GM20000 (cell line): Measurements from ENCODE around the gene COL7A1.

Source experiments
- DNase-seq: peaks from one replicate; pipeline ENCODE4 v3.0.0; 2012; ENCODE audit warnings: low spot score
- CTCF ChIP-seq: IDR thresholded peaks from 2 replicates; pipeline ENCODE4 v1.5.1; 2012; ENCODE audit warnings: mild to moderate bottlenecking, control low read depth; ENCODE audit errors: extremely low read depth, missing control alignments

COL7A1 gene

GRCh38 chr3:48576647-48577046, 18.5 kb downstream of the COL7A1 start:
- TF ChIP-seq CTCF: no peak
- no peak for DNase-seq

DNA sequence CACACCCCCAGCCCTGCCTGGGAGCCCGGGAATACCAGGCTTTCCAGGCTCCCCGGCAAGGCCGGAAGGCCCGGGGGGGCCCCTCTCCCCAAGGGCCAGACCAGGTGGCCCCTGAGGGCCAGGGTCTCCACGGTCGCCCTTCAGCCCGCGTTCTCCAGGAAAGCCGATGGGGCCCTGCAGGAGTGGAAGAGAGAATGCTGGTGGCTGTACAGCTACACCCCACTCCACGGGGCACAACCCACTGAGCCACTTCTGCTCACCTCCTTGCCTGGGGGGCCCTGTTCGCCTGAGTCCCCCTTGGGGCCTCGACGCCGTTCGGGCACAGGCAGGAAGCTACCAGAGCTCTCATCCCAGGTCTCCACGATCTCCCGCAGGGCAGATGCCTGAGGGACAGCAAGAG, 19.8 kb downstream of the COL7A1 start:
- no peak for TF ChIP-seq CTCF
- no peak for DNase-seq

DNA sequence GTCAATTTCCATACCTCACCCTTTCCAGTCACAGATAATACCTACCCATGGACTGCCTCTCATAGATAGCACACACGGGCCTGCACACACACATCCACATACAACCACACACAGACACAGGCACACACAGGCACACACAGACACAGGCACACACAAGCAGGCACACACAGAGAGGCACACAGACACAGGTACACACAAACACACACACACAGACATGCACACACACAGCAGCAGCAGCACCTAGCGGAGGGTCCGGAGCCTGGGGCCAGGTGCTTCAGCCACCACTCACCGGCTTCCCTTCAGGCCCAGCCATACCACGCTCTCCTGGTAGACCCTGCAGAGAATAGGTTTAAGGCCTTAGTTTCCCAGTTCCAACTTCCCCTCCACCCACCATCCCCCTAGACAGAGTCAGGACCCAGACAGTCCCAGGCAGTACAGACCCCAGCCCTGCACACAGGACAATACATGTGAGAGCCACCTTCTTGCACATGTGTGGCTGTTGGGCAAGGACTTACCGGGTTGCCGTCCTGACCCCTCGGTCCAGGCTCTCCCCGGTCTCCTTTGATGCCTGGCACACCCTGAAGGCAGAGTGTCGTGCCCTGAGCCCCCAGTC, 21.1 kb downstream of the COL7A1 start:
- TF ChIP-seq CTCF: no peak
- DNase-seq: no peak

GRCh38 chr3:48572517-48572916, 22.6 kb downstream of the COL7A1 start:
- DNase-seq: no peak

DNA sequence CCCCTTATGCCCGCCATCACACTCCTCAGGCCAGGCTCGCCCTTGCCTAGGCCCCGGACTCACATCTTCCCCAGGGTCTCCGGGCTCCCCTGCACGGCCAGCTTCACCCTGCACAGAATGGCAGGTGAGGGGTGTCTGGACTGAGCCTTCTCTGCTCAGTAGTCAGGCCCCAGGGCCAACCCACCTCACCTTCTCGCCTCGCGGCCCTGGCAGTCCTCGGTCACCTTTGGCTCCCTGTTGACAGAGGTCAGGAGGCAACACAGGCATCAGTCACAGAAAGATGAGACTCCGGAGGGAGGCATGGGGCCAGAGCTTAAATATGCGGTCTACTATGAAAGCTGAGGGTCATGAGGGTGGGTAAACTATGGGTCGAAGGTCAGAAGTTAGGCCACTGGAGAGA, 23.2 kb downstream of the COL7A1 start:
- TF ChIP-seq CTCF: no peak
- DNase-seq: no peak

More at GRCh38 chr3:48572517-48572916, 22.6 kb downstream of the COL7A1 start:
- TF ChIP-seq CTCF: no peak

- no peak for DNase-seq
- TF ChIP-seq CTCF: no peak
Observed at GRCh38 chr3:48569808-48570450, 25.2 kb downstream of the COL7A1 start.

DNA sequence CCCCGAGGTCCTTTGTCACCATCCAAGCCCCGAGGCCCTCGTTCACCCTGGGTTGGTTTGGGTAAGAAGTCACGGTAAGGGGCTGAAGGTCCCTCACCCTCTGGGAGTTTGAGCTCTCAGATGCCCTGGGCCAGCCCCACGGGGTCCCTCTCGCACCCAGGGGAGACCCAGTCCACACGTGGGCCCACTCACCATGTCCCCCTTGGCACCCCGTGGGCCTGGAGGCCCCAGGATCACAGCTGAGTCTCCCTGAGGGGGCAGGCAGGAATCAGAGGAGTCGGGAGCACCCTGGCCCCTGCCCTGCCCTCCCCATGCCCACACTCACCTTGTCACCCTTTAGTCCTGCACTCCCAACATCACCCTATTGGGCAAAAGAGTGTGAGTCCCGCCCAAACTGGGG, 25.7 kb downstream of the COL7A1 start:
- DNase-seq: no peak
- TF ChIP-seq CTCF: no peak
